ENCODE measurements around the gene CDC42. TPM values are rescaled to one million over a fixed set of nuclear protein-coding genes. Genes with fewer than 3 reads are reported as not detected.
A peak's percentile ranks its signal among the peaks of the same experiment; 100 is the strongest.

Gene CDC42
- total RNA-seq, 1 donor from 2014 or later, result 366 TPM

- no peak for FAIRE-seq
- no peak overlapping the region for H3K9ac ChIP-seq (ENCODE audit: low read length)
- H3K27me3 ChIP-seq (ENCODE audit: insufficient read depth, low read length), result no peaks in the 10 kb centered on the region
- H3K4me1 ChIP-seq (ENCODE audit: insufficient read depth, low read length), result peaks cover 7% of the 10 kb centered on the region
- no peak overlapping the region for H3K4me3 ChIP-seq (ENCODE audit: insufficient read depth, low read depth, low read length)
- H3K27ac ChIP-seq (ENCODE audit: low read depth, low read length), result no peak overlapping the region
- Mint-ChIP-seq H3K36me3 (ENCODE audit: low read depth, unreplicated experiment) (no peaks in the 10 kb centered on the region), H3K4me1 (ENCODE audit: low read depth, unreplicated experiment) (no peaks in the 10 kb centered on the region), H3K4me3 (ENCODE audit: unreplicated experiment) (no peak overlapping the region), H3K27me3 (ENCODE audit: low read depth, unreplicated experiment) (no peaks in the 10 kb centered on the region), H3K9me3 (ENCODE audit: unreplicated experiment) (no peaks in the 10 kb centered on the region), H3K27ac (ENCODE audit: unreplicated experiment) (no peak overlapping the region)
- no peaks in the 10 kb centered on the region for H4K20me1 ChIP-seq (ENCODE audit: insufficient read depth, low read length)
- no peak overlapping the region for H2AFZ ChIP-seq (ENCODE audit: low read depth, low read length)
- no peaks in the 10 kb centered on the region for H3K36me3 ChIP-seq (ENCODE audit: insufficient read depth, low read length)
- no peak overlapping the region for H3K4me2 ChIP-seq (ENCODE audit: low read length)
- no peak for DNase-seq (ENCODE audit: low read depth)
- H3K9me3 ChIP-seq (ENCODE audit: insufficient read depth, low read depth, low read length), result no peaks in the 10 kb centered on the region
- H3K79me2 ChIP-seq (ENCODE audit: insufficient read depth, low read length), result no peaks in the 10 kb centered on the region
- TF ChIP-seq, protein P1, sequence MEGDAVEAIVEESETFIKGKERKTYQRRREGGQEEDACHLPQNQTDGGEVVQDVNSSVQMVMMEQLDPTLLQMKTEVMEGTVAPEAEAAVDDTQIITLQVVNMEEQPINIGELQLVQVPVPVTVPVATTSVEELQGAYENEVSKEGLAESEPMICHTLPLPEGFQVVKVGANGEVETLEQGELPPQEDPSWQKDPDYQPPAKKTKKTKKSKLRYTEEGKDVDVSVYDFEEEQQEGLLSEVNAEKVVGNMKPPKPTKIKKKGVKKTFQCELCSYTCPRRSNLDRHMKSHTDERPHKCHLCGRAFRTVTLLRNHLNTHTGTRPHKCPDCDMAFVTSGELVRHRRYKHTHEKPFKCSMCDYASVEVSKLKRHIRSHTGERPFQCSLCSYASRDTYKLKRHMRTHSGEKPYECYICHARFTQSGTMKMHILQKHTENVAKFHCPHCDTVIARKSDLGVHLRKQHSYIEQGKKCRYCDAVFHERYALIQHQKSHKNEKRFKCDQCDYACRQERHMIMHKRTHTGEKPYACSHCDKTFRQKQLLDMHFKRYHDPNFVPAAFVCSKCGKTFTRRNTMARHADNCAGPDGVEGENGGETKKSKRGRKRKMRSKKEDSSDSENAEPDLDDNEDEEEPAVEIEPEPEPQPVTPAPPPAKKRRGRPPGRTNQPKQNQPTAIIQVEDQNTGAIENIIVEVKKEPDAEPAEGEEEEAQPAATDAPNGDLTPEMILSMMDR (IDR thresholded peaks at IDR 0.05; ENCODE audit: insufficient read depth, low read depth, low read length), result no peak
- TF ChIP-seq EZH2 (IDR thresholded peaks at IDR 0.05; ENCODE audit: insufficient read depth, low read length), result no peak
These were observed 14.5 kb upstream of the CDC42 start for GRCh38 chr1:22038036-22038435.

- Mint-ChIP-seq H3K27me3 (ENCODE audit: low read depth, unreplicated experiment) (no peaks in the 10 kb centered on the region), H3K27ac (ENCODE audit: unreplicated experiment) (no peak overlapping the region), H3K4me1 (ENCODE audit: low read depth, unreplicated experiment) (peaks cover 5% of the 10 kb centered on the region), H3K36me3 (ENCODE audit: low read depth, unreplicated experiment) (no peaks in the 10 kb centered on the region), H3K4me3 (ENCODE audit: unreplicated experiment) (no peak overlapping the region), H3K9me3 (ENCODE audit: unreplicated experiment) (no peaks in the 10 kb centered on the region)
- Histone ChIP-seq H3K27ac (ENCODE audit: low read depth, low read length) (no peak overlapping the region), H3K36me3 (ENCODE audit: insufficient read depth, low read length) (no peaks in the 10 kb centered on the region), H3K9ac (ENCODE audit: low read length) (no peak overlapping the region), H3K4me2 (ENCODE audit: low read length) (peak overlapping the region; percentile 28), H4K20me1 (ENCODE audit: insufficient read depth, low read length) (no peaks in the 10 kb centered on the region), H3K4me3 (ENCODE audit: insufficient read depth, low read depth, low read length) (no peak overlapping the region), H3K9me3 (ENCODE audit: insufficient read depth, low read depth, low read length) (no peaks in the 10 kb centered on the region), H2AFZ (ENCODE audit: low read depth, low read length) (peak overlapping the region; percentile 28), H3K79me2 (ENCODE audit: insufficient read depth, low read length) (no peaks in the 10 kb centered on the region), H3K27me3 (ENCODE audit: insufficient read depth, low read length) (no peaks in the 10 kb centered on the region), H3K4me1 (ENCODE audit: insufficient read depth, low read length) (peaks cover 14% of the 10 kb centered on the region)
- FAIRE-seq (no peak), DNase-seq (ENCODE audit: low read depth) (peak; percentile 44)
- TF ChIP-seq EZH2 (IDR thresholded peaks at IDR 0.05; ENCODE audit: insufficient read depth, low read length), result no peak
These were observed 12.8 kb upstream of the CDC42 start for GRCh38 chr1:22039594-22040285.

GRCh38 chr1:22040286-22040623 is 12.3 kb upstream of the CDC42 start:
- H4K20me1 ChIP-seq (ENCODE audit: insufficient read depth, low read length), result no peaks in the 10 kb centered on the region
- H3K9ac ChIP-seq (ENCODE audit: low read length), result no peak overlapping the region
- peak overlapping the region; percentile 28 for H2AFZ ChIP-seq (ENCODE audit: low read depth, low read length)
- Mint-ChIP-seq H3K27me3 (ENCODE audit: low read depth, unreplicated experiment) (no peaks in the 10 kb centered on the region), H3K36me3 (ENCODE audit: low read depth, unreplicated experiment) (no peaks in the 10 kb centered on the region), H3K9me3 (ENCODE audit: unreplicated experiment) (peaks cover 2% of the 10 kb centered on the region), H3K4me1 (ENCODE audit: low read depth, unreplicated experiment) (peaks cover 10% of the 10 kb centered on the region), H3K4me3 (ENCODE audit: unreplicated experiment) (no peak overlapping the region), H3K27ac (ENCODE audit: unreplicated experiment) (no peak overlapping the region)
- no peak overlapping the region for H3K27ac ChIP-seq (ENCODE audit: low read depth, low read length)
- H3K4me1 ChIP-seq (ENCODE audit: insufficient read depth, low read length), result peaks cover 18% of the 10 kb centered on the region
- H3K79me2 ChIP-seq (ENCODE audit: insufficient read depth, low read length), result no peaks in the 10 kb centered on the region
- H3K36me3 ChIP-seq (ENCODE audit: insufficient read depth, low read length), result no peaks in the 10 kb centered on the region
- no peak overlapping the region for H3K4me3 ChIP-seq (ENCODE audit: insufficient read depth, low read depth, low read length)
- H3K27me3 ChIP-seq (ENCODE audit: insufficient read depth, low read length), result no peaks in the 10 kb centered on the region
- H3K9me3 ChIP-seq (ENCODE audit: insufficient read depth, low read depth, low read length), result no peaks in the 10 kb centered on the region
- FAIRE-seq, result no peak
- TF ChIP-seq, protein P1 (IDR thresholded peaks at IDR 0.05; ENCODE audit: insufficient read depth, low read depth, low read length), result no peak
- TF ChIP-seq EZH2 (IDR thresholded peaks at IDR 0.05; ENCODE audit: insufficient read depth, low read length), result no peak
- peak overlapping the region; percentile 28 for H3K4me2 ChIP-seq (ENCODE audit: low read length)
- DNase-seq (ENCODE audit: low read depth), result no peak

Measured in astrocyte (in vitro differentiated cells and primary cell).